HEK293T (cell line): ENCODE measurements around the gene SLC27A1.

ENCODE experiments used
- BHLHE40 ChIP-seq: fragments of 450-650 bp; IDR thresholded peaks from 2 replicates; pipeline ENCODE4 v1.6.1; 2016; ENCODE audit warnings: mild to moderate bottlenecking, moderate library complexity, borderline replicate concordance
- CTBP1 ChIP-seq: fragments of 450-650 bp; IDR thresholded peaks from 2 replicates; pipeline ENCODE4 v1.6.1; 2016; ENCODE audit warnings: borderline replicate concordance
- SUZ12 ChIP-seq: fragments of 450-650 bp; IDR thresholded peaks from 2 replicates; pipeline ENCODE4 v1.6.1; 2016; ENCODE audit warnings: mild to moderate bottlenecking
- ZNF384 ChIP-seq: fragments of 450-650 bp; IDR thresholded peaks from 2 replicates; pipeline ENCODE4 v1.6.1; 2016

- no peak for TF ChIP-seq BHLHE40
- no peak for TF ChIP-seq ZNF384
- TF ChIP-seq SUZ12 = no peak
- no peak for TF ChIP-seq CTBP1
Measured at GRCh38 chr19:17543986-17544385, 73.7 kb downstream of the SLC27A1 start.
